Measurements from ENCODE around the gene CNKSR2.

CNKSR2 gene

DNA sequence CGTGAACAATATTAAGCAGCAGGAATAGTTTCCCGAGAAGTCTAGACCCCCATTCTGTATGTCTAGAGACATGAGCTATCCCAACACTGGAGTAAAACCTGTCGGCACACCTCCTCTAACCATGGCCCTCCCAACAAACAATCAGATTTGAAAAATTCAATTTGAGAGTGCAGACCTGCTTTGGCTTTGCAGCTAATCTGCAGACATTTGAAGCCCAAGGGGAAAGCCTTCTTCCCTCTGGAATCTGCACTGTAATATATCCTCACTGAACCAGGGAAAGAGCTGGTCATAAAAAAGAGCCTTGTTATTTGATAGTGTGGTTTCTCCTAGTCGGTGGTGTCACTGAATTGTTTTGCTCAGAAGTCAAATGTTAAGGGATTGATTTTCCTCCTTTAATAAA, 328.5 kb downstream of the CNKSR2 start:
- no peak for DNase-seq (ENCODE audit: low read depth)
- TF ChIP-seq, protein P1, sequence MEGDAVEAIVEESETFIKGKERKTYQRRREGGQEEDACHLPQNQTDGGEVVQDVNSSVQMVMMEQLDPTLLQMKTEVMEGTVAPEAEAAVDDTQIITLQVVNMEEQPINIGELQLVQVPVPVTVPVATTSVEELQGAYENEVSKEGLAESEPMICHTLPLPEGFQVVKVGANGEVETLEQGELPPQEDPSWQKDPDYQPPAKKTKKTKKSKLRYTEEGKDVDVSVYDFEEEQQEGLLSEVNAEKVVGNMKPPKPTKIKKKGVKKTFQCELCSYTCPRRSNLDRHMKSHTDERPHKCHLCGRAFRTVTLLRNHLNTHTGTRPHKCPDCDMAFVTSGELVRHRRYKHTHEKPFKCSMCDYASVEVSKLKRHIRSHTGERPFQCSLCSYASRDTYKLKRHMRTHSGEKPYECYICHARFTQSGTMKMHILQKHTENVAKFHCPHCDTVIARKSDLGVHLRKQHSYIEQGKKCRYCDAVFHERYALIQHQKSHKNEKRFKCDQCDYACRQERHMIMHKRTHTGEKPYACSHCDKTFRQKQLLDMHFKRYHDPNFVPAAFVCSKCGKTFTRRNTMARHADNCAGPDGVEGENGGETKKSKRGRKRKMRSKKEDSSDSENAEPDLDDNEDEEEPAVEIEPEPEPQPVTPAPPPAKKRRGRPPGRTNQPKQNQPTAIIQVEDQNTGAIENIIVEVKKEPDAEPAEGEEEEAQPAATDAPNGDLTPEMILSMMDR (IDR thresholded peaks at IDR 0.05; ENCODE audit: low read depth, low read length) = no peak
- no peak for TF ChIP-seq POLR2A (IDR thresholded peaks at IDR 0.05; ENCODE audit: extremely low read depth, insufficient read length)
- TF ChIP-seq, protein P2, sequence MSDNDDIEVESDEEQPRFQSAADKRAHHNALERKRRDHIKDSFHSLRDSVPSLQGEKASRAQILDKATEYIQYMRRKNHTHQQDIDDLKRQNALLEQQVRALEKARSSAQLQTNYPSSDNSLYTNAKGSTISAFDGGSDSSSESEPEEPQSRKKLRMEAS (IDR thresholded peaks at IDR 0.05; ENCODE audit: low read depth, low read length) = no peak
- no peak for TF ChIP-seq MYC (IDR thresholded peaks at IDR 0.05; ENCODE audit: low read depth, low read length)
- no peak overlapping the region for H3K4me3 ChIP-seq (ENCODE audit: low read depth, low read length)
